Neutrophil (primary cell): ENCODE measurements around the gene ADGRD1.

Experiments used
- H3K27ac ChIP-seq: fragments of 200-600 bp; sonication (generic); 2 replicates; pipeline ENCODE4 v1.5.1; 2016; ENCODE audit warnings: mild to moderate bottlenecking, moderate library complexity
- H3K27me3 ChIP-seq: fragments of 200-600 bp; sonication (generic); 2 replicates; pipeline ENCODE4 v1.6.0; 2016; ENCODE audit warnings: mild to moderate bottlenecking
- H3K36me3 ChIP-seq: fragments of 200-600 bp; sonication (generic); 2 replicates; pipeline ENCODE4 v1.5.1; 2017
- H3K4me1 ChIP-seq, 2 experiments: fragments of 200-600 bp in 1 of 2; sonication (generic) in 1 of 2; 1 replicate in 1 of 2; 2 replicates in 1 of 2; pipeline versions ENCODE4 v1.5.1 to v1.6.1; 2013 to 2016; ENCODE audit warnings: low read depth in 1 of 2, low read length in 1 of 2, mild to moderate bottlenecking in 1 of 2, moderate library complexity in 1 of 2; ENCODE audit not compliant: control insufficient read depth in 1 of 2, insufficient read depth in 1 of 2
- H3K4me3 ChIP-seq, 2 experiments: fragments of 200-600 bp in 1 of 2; sonication (generic) in 1 of 2; 1 replicate in 1 of 2; 2 replicates in 1 of 2; pipeline ENCODE4 v1.5.1; 2013 to 2016; ENCODE audit warnings: low read depth in 1 of 2, low read length in 1 of 2, mild to moderate bottlenecking in 1 of 2, moderate library complexity in 1 of 2
- H3K9me3 ChIP-seq: fragments of 200-600 bp; sonication (generic); 2 replicates; pipeline ENCODE4 v1.5.1; 2016
- CTCF ChIP-seq: fragments of 200-600 bp; sonication (generic); IDR thresholded peaks from 2 replicates; pipeline ENCODE4 v1.5.1; 2016; ENCODE audit warnings: antibody characterized with exemption

The ADGRD1 gene

GRCh38 chr12:131093971-131094830 is 140.5 kb downstream of the ADGRD1 start:
- no peaks in the 10 kb centered on the region for H3K4me1 ChIP-seq
- no peaks in the 10 kb centered on the region for H3K9me3 ChIP-seq
- peaks cover 12% of the 10 kb centered on the region for H3K27me3 ChIP-seq
- H3K4me3 ChIP-seq = no peak overlapping the region
- H3K27ac ChIP-seq = no peak overlapping the region
- TF ChIP-seq CTCF = no peak
- no peaks in the 10 kb centered on the region for H3K36me3 ChIP-seq

- Histone ChIP-seq H3K27ac (no peak overlapping the region), H3K4me3 (no peak overlapping the region), H3K36me3 (no peaks in the 10 kb centered on the region), H3K4me1 (no peaks in the 10 kb centered on the region), H3K9me3 (no peaks in the 10 kb centered on the region), H3K27me3 (peaks cover 12% of the 10 kb centered on the region)
- TF ChIP-seq CTCF = no peak
Measured at GRCh38 chr12:131094831-131095805, 141.4 kb downstream of the ADGRD1 start.

GRCh38 chr12:131095826-131096680 is 142.3 kb downstream of the ADGRD1 start:
- no peak for TF ChIP-seq CTCF
- H3K36me3 ChIP-seq = no peaks in the 10 kb centered on the region
- peaks cover 12% of the 10 kb centered on the region for H3K27me3 ChIP-seq
- no peaks in the 10 kb centered on the region for H3K9me3 ChIP-seq
- no peaks in the 10 kb centered on the region for H3K4me1 ChIP-seq
- H3K4me3 ChIP-seq = no peak overlapping the region
- no peak overlapping the region for H3K27ac ChIP-seq

- no peaks in the 10 kb centered on the region for H3K36me3 ChIP-seq
- TF ChIP-seq CTCF = no peak
- no peak overlapping the region for H3K27ac ChIP-seq
Measured at GRCh38 chr12:131096681-131097181, 143.0 kb downstream of the ADGRD1 start.

More at GRCh38 chr12:131096681-131097181, 143.0 kb downstream of the ADGRD1 start:
- no peak overlapping the region for H3K4me3 ChIP-seq
- H3K27me3 ChIP-seq = peaks cover 12% of the 10 kb centered on the region
- H3K9me3 ChIP-seq = no peaks in the 10 kb centered on the region
- no peaks in the 10 kb centered on the region for H3K4me1 ChIP-seq
